Activated CD8-positive, alpha-beta memory T cell treated with anti-CD3 and anti-CD28 coated beads, Interleukin-2, amount 10 ng/mL, durations not matched to agents 7 days and 5 days (primary cell): Measurements from ENCODE around the gene C2orf81. TPM values are rescaled to one million over a fixed set of nuclear protein-coding genes. Genes with fewer than 3 reads are reported as not detected.
A peak's percentile ranks its signal among the peaks of the same experiment; 100 is the strongest.
"Not testable (repeated sequence)": the region's sequence is repeated elsewhere in the genome, so short reads cannot be mapped to it uniquely, and the experiment has no call there.

Experiments used
- ATAC-seq: fragments of 150-1000 bp; cut with Tn5 transposase; one replicate; pipeline ENCODE4 v1.10.0; 2021; ENCODE audit warnings: moderate library complexity
- CTCF ChIA-PET: fragments of 350-600 bp; sonication (Branson Sonifier 250); formaldehyde crosslinking; loops from one replicate; lab custom pipeline; 2021; ENCODE audit warnings: antibody characterized with exemption; lab: Charles Lee
- DNase-seq: peaks from one replicate; pipeline ENCODE4 v3.0.0-alpha.2; 2020
- H3K27ac Mint-ChIP-seq: one replicate; pipeline ENCODE4 v1.8.0; 2021; ENCODE audit warnings: mild to moderate bottlenecking, mixed read lengths
- H3K27me3 Mint-ChIP-seq: one replicate; pipeline ENCODE4 v1.8.0; 2021; ENCODE audit warnings: mixed read lengths
- H3K36me3 Mint-ChIP-seq: one replicate; pipeline ENCODE4 v1.8.0; 2021; ENCODE audit warnings: mild to moderate bottlenecking, mixed read lengths
- H3K4me1 Mint-ChIP-seq: one replicate; pipeline ENCODE4 v1.8.0; 2021; ENCODE audit warnings: mixed read lengths
- H3K4me3 Mint-ChIP-seq: one replicate; pipeline ENCODE4 v1.8.0; 2021; ENCODE audit warnings: mild to moderate bottlenecking, moderate library complexity, mixed read lengths
- H3K9me3 Mint-ChIP-seq: one replicate; pipeline ENCODE4 v1.8.0; 2022; ENCODE audit warnings: low read depth, mixed read lengths
- total RNA-seq, 2 experiments: library from RNA; stranded (reverse); gene quantifications; one replicate each; pipeline ENCODE4 v1.2.3, GENCODE V29; 2021

C2orf81 gene
- total RNA-seq, 2 experiments from 2014 or later = 0.93 to 1.8 TPM

GRCh38 chr2:74424995-74425406 lies 3.6 kb upstream of the C2orf81 start:
- Mint-ChIP-seq H3K4me1 (peaks cover 26% of the 10 kb centered on the region), H3K4me3 (no peak overlapping the region), H3K36me3 (peaks cover 10% of the 10 kb centered on the region), H3K27me3 (peaks cover 5% of the 10 kb centered on the region), H3K27ac (no peak overlapping the region), H3K9me3 (no peaks in the 10 kb centered on the region)
- ATAC-seq (no peak), DNase-seq (no peak)
- CTCF ChIA-PET = no interaction called here

DNA sequence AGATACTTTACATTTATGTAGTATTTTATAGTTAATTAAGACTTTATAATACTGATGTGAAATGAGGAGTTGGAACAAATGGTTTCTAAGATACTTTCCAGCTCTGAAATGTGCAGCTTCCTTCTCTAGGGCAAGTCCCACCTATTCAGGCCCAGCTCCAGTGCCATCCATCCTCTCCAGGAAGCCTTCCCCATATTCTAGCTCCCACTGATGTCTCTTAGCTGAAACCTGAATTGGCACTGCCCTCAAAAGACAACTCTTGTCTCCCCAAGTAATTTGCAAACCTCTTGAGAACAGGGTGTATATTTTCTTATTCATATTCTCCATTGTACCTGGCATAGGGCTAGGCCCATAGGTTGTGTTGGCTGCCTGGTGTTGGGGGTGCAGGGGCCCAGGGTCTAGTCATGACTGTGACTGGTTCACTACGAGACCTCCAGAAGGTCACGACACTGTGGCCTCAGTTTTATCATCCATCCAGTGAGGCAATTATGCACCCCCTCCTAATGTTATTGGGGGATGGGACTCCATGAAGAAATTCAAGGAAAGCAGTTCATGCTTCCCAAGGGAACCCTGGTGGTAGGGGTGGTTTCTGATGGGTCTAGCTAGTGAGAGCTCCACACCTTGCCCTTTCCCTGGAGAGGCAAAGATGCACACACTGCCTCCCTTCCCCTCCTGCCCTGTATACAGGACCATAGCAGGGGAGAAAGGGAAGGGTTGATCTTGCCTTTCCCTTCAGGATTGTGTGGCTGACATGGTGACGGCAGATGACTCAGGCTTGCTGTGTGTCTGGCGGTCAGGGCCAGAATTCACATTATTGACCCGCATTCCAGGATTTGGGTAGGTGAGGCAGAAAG lies 2.9 kb upstream of the C2orf81 start:
- H3K9me3 Mint-ChIP-seq = no peaks in the 10 kb centered on the region
- H3K36me3 Mint-ChIP-seq = peaks cover 10% of the 10 kb centered on the region
- H3K27me3 Mint-ChIP-seq = peaks cover 5% of the 10 kb centered on the region
- CTCF ChIA-PET = no interaction called here
- H3K27ac Mint-ChIP-seq = no peak overlapping the region
- H3K4me1 Mint-ChIP-seq = peaks cover 26% of the 10 kb centered on the region
- no peak overlapping the region for H3K4me3 Mint-ChIP-seq
- DNase-seq (no peak), ATAC-seq (no peak)

DNA sequence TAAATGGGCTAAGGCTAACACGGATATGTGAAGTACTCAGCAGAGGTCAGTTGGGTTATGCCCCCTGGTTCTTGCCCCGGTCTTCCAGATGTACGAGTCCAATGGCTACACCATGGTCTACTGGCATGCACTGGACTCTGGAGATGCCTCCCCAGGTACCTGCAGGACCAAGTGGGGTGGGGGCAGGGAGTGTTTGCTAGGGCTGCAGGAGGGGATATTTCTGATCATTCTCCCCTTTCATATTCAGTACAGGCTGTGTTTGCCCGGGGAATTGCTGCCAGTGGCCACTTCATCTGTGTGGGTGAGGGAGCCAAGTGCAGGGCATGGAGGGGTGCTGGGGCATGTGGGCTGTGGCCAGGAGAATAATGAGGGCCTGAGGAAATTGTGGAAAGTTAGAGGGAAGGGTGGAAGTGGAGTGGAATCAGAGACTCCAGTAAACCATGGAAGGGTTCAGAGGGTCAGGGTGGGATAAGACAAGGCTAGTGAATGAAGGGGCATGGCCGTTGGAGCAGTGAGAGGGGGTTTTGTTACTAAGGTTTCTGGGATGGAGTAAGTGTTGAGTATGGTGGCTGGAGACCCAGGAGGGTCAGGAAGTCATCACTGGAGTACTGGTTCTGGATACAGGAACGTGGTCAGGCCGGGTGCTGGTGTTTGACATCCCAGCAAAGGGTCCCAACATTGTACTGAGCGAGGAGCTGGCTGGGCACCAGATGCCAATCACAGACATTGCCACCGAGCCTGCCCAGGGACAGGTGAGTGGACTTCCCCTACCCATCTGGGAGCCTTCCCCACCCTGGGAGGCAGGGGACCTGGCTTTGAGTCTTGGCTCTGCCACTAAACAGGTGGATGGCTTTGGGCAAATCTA lies 2.0 kb upstream of the C2orf81 start:
- peak overlapping the region; percentile 55 for H3K27ac Mint-ChIP-seq

DNA sequence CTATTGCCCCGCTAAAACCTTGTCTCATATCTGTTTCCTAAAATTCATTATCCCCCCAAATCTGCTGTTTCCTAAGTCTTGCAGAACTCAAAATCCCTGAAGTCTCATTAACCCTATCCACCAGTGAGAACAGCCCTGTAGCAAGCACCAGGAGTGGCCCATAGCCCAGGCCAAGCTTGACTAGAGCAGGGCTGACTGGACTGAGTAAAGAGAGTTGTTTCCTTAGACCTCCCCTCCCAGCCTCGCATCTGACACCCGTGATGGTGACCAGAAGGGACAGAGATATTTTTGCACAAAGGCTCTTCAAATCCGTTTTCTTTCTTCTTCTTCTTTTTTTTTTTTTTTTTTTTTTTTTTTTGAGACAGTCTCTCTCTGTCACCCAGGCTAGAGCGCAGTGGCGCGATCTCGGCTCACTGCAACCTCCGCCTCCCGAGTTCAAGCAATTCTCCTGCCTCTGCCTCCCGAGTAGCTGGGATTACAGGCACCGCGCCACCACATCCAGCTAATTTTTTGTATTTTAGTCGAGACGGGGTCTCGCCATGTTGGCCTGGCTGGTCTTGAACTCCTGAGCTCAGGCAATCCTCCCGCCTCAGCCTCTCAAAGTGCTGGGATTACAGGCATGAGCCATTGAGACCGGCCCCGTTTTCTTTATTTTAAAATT lies 846 bp downstream of the C2orf81 start:
- not testable (repeated sequence) for ATAC-seq, H3K36me3 Mint-ChIP-seq, DNase-seq, H3K9me3 Mint-ChIP-seq
- Mint-ChIP-seq H3K27ac (peak overlapping the region; percentile 98), H3K27me3 (peaks cover 12% of the 10 kb centered on the region), H3K4me1 (peaks cover 31% of the 10 kb centered on the region), H3K4me3 (peak overlapping the region; percentile 94)
- CTCF ChIA-PET = interaction anchor here (0.7 to 2.3 kb wide), 14 partner anchors 8 to 241 kb away, joined by 3 to 9 read pairs (median 4); partner anchors contain the start of genes CCDC142, INO80B, MOGS and MRPL53

More for the DNA sequence above, 2.0 kb upstream of the C2orf81 start:
- peaks cover 10% of the 10 kb centered on the region for H3K36me3 Mint-ChIP-seq
- H3K9me3 Mint-ChIP-seq = no peaks in the 10 kb centered on the region
- CTCF ChIA-PET = no interaction called here
- DNase-seq (no peak), ATAC-seq (no peak)
- peak overlapping the region; percentile 94 for H3K4me3 Mint-ChIP-seq
- H3K27me3 Mint-ChIP-seq = peaks cover 5% of the 10 kb centered on the region
- H3K4me1 Mint-ChIP-seq = peaks cover 26% of the 10 kb centered on the region

- H3K36me3 Mint-ChIP-seq = peaks cover 6% of the 10 kb centered on the region
- no peak for DNase-seq
- H3K27ac Mint-ChIP-seq = peak overlapping the region; percentile 12
- no peaks in the 10 kb centered on the region for H3K9me3 Mint-ChIP-seq
- H3K27me3 Mint-ChIP-seq = peaks cover 15% of the 10 kb centered on the region
- no peak for ATAC-seq
- peaks cover 34% of the 10 kb centered on the region for H3K4me1 Mint-ChIP-seq
- CTCF ChIA-PET = interaction anchor here (1.2 to 2.3 kb wide), 5 partner anchors 29 to 170 kb away, joined by 3 to 9 read pairs (median 7); partner anchors contain the start of gene INO80B
- H3K4me3 Mint-ChIP-seq = no peak overlapping the region
Observed at GRCh38 chr2:74420006-74420405, 1.4 kb downstream of the C2orf81 start.

- CTCF ChIA-PET = interaction anchor here (0.7 to 1.5 kb wide), 2 partner anchors 19 to 64 kb away, joined by 3 read pairs; partner anchors contain the start of genes CCDC142 and TTC31
- H3K27me3 Mint-ChIP-seq = peaks cover 18% of the 10 kb centered on the region
- no peak for DNase-seq
- no peak overlapping the region for H3K4me3 Mint-ChIP-seq
- no peak overlapping the region for H3K27ac Mint-ChIP-seq
- no peak for ATAC-seq
- H3K36me3 Mint-ChIP-seq = peaks cover 3% of the 10 kb centered on the region
- H3K9me3 Mint-ChIP-seq = no peaks in the 10 kb centered on the region
- peaks cover 34% of the 10 kb centered on the region for H3K4me1 Mint-ChIP-seq
Observed at GRCh38 chr2:74419345-74419744, 2.1 kb downstream of the C2orf81 start.

GRCh38 chr2:74418312-74418711 lies 3.1 kb downstream of the C2orf81 start:
- Mint-ChIP-seq H3K4me1 (peaks cover 35% of the 10 kb centered on the region), H3K4me3 (no peak overlapping the region), H3K9me3 (no peaks in the 10 kb centered on the region), H3K27me3 (peaks cover 22% of the 10 kb centered on the region), H3K36me3 (no peaks in the 10 kb centered on the region), H3K27ac (no peak overlapping the region)
- CTCF ChIA-PET = interaction anchor here (0.6 to 1.5 kb wide), 4 partner anchors 36 to 114 kb away, joined by 3 read pairs; partner anchors contain the start of genes CCDC142, INO80B and TTC31
- DNase-seq = no peak
- ATAC-seq = no peak

DNA sequence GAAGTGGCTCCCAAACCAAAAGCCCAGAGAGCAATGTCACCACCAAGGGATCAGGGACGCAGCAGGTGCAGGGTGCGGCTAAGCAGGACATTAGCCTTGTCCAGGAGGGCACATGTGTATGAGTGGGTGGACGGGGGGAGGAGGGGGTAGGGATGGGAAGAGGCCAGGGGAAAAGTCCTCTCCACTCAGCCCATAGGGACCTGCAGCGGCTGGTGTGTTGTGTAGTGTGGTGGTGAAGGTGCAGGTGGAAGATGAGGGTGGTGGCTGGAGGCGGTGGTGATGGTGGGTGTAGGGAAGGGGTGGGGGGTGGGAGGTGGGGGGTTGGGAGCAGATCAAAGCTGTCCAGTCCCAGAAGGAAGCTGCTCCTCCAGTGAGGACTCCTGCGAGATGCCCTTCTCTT lies 3.7 kb downstream of the C2orf81 start:
- Mint-ChIP-seq H3K4me1 (peaks cover 32% of the 10 kb centered on the region), H3K36me3 (no peaks in the 10 kb centered on the region), H3K9me3 (no peaks in the 10 kb centered on the region), H3K4me3 (no peak overlapping the region), H3K27me3 (peaks cover 22% of the 10 kb centered on the region), H3K27ac (no peak overlapping the region)
- DNase-seq (no peak), ATAC-seq (no peak)
- CTCF ChIA-PET = interaction anchor here (1.3 to 1.4 kb wide), 2 partner anchors 37 to 38 kb away, joined by 3 read pairs; partner anchors contain the start of gene INO80B

GRCh38 chr2:74417197-74417596 lies 4.2 kb downstream of the C2orf81 start:
- Mint-ChIP-seq H3K4me1 (peaks cover 29% of the 10 kb centered on the region), H3K27me3 (peaks cover 22% of the 10 kb centered on the region), H3K27ac (no peak overlapping the region), H3K36me3 (no peaks in the 10 kb centered on the region), H3K4me3 (no peak overlapping the region), H3K9me3 (no peaks in the 10 kb centered on the region)
- no peak for ATAC-seq
- CTCF ChIA-PET = interaction anchor here (1.4 kb wide), 1 partner anchor 39 kb away, joined by 3 read pairs; no protein-coding TSS in a partner anchor
- DNase-seq = no peak

- CTCF ChIA-PET = interaction anchor here (1.0 kb wide), 1 partner anchor 25 kb away, joined by 3 read pairs; no protein-coding TSS in a partner anchor
- H3K4me3 Mint-ChIP-seq = no peak overlapping the region
- no peak for DNase-seq
- H3K27me3 Mint-ChIP-seq = peaks cover 22% of the 10 kb centered on the region
- no peaks in the 10 kb centered on the region for H3K9me3 Mint-ChIP-seq
- H3K36me3 Mint-ChIP-seq = no peaks in the 10 kb centered on the region
- ATAC-seq = no peak
- no peak overlapping the region for H3K27ac Mint-ChIP-seq
- peaks cover 27% of the 10 kb centered on the region for H3K4me1 Mint-ChIP-seq
Observed at GRCh38 chr2:74416778-74417177, 4.6 kb downstream of the C2orf81 start.

GRCh38 chr2:74415762-74416395 lies 5.5 kb downstream of the C2orf81 start:
- CTCF ChIA-PET = interaction anchor here (1.0 to 1.6 kb wide), 3 partner anchors 16 to 36 kb away, joined by 3 read pairs; no protein-coding TSS in a partner anchor
- H3K4me1 Mint-ChIP-seq = peaks cover 22% of the 10 kb centered on the region
- ATAC-seq (no peak), DNase-seq (no peak)
- H3K9me3 Mint-ChIP-seq = no peaks in the 10 kb centered on the region
- H3K36me3 Mint-ChIP-seq = no peaks in the 10 kb centered on the region
- H3K27me3 Mint-ChIP-seq = peaks cover 21% of the 10 kb centered on the region
- no peak overlapping the region for H3K4me3 Mint-ChIP-seq
- no peak overlapping the region for H3K27ac Mint-ChIP-seq
